ENCODE data around the gene DSCAM. TPM values are rescaled to one million over a fixed set of nuclear protein-coding genes. Genes with fewer than 3 reads are reported as not detected.

The DSCAM gene
- total RNA-seq, 1 experiment from 2014 or later = 0.03 TPM

- no peak for DNase-seq (ENCODE audit: low read depth)
Measured at GRCh38 chr21:40386981-40387747, 459.8 kb downstream of the DSCAM start.

- DNase-seq (ENCODE audit: low read depth) = peak; percentile 4
Measured at GRCh38 chr21:40386294-40386911, 460.6 kb downstream of the DSCAM start.

GRCh38 chr21:40385883-40386282 is 461.1 kb downstream of the DSCAM start:
- DNase-seq (ENCODE audit: low read depth) = no peak

GRCh38 chr21:40383951-40384350 is 463.0 kb downstream of the DSCAM start:
- no peak for DNase-seq (ENCODE audit: low read depth)

- no peak for DNase-seq (ENCODE audit: low read depth)
Measured at GRCh38 chr21:40381111-40381510, 465.8 kb downstream of the DSCAM start.

GRCh38 chr21:40379881-40380810 is 466.8 kb downstream of the DSCAM start:
- DNase-seq (ENCODE audit: low read depth) = no peak

- DNase-seq (ENCODE audit: low read depth) = no peak
Measured at GRCh38 chr21:40377135-40377534, 469.8 kb downstream of the DSCAM start.

- DNase-seq (ENCODE audit: low read depth) = no peak
Measured at GRCh38 chr21:40373761-40374160, 473.2 kb downstream of the DSCAM start.

GRCh38 chr21:40372506-40372905 is 474.5 kb downstream of the DSCAM start:
- DNase-seq (ENCODE audit: low read depth) = no peak

GRCh38 chr21:40371329-40371728 is 475.6 kb downstream of the DSCAM start:
- DNase-seq (ENCODE audit: low read depth) = no peak

GRCh38 chr21:40356644-40357043 is 490.3 kb downstream of the DSCAM start:
- no peak for DNase-seq (ENCODE audit: low read depth)

GRCh38 chr21:40355076-40355475 is 491.9 kb downstream of the DSCAM start:
- no peak for DNase-seq (ENCODE audit: low read depth)

- DNase-seq (ENCODE audit: low read depth) = no peak
Measured at GRCh38 chr21:40351006-40351405, 496.0 kb downstream of the DSCAM start.

- no peak for DNase-seq (ENCODE audit: low read depth)
Measured at GRCh38 chr21:40349591-40349990, 497.4 kb downstream of the DSCAM start.

- DNase-seq (ENCODE audit: low read depth) = no peak
Measured at GRCh38 chr21:40345711-40346321, 501.1 kb downstream of the DSCAM start.

GRCh38 chr21:40340357-40340756 is 506.6 kb downstream of the DSCAM start:
- no peak for DNase-seq (ENCODE audit: low read depth)

GRCh38 chr21:40339050-40339449 is 507.9 kb downstream of the DSCAM start:
- no peak for DNase-seq (ENCODE audit: low read depth)

GRCh38 chr21:40337981-40338380 is 509.0 kb downstream of the DSCAM start:
- peak; percentile 23 for DNase-seq (ENCODE audit: low read depth)

GRCh38 chr21:40335704-40336103 is 511.3 kb downstream of the DSCAM start:
- no peak for DNase-seq (ENCODE audit: low read depth)

GRCh38 chr21:40334159-40334558 is 512.8 kb downstream of the DSCAM start:
- no peak for DNase-seq (ENCODE audit: low read depth)

GRCh38 chr21:40333731-40334130 is 513.2 kb downstream of the DSCAM start:
- no peak for DNase-seq (ENCODE audit: low read depth)

Measured in HT1080 (cell line).